HG03575 (cell line): Measurements from ENCODE around the gene C1QTNF1.

Experiments
- ATAC-seq: cut with Tn5 transposase; IDR thresholded peaks from one replicate; pipeline ENCODE4 v1.9.1; 2021; ENCODE audit not compliant: unreplicated experiment, insufficient number of reproducible peaks, low FRiP score; ENCODE audit errors: extremely low read depth

C1QTNF1 gene

DNA sequence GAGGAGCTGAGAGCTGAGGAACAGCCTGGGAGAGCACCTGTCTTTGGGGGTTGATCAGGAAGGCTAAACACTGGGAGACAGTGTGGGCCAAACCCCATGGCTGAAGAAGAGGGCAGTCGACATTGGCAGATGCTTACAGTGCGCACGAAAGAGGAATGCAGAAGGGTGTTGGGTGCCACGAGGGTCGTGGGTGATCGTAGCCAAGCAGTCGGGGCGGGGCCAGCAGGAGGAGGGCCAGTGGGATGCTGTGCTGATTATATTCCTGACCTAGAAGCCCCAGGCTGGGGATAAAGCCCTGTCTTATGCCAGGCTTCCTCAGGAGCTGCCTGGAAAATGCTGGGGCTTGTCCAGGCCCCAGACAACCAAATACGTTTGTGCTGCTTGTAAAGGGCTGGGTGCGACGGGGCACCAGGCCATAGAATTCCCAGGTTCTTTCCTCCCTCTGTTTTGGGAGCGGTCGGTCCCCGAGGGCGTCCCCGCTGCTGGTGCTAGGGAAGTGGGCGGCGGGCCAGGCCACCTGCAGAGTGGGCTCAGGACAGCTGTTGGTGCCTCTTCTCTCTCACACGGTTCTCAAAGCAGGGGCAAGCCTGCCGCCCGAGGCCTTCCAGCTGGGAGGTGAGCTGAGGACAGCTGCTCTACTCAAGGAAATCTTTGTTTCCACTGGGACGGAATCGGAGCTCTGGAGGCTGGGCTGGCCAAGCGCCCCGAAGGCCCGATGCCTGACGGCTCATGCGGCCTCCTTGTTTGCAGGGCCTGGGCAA lies 10.0 kb downstream of the C1QTNF1 start:
- ATAC-seq: no peak

DNA sequence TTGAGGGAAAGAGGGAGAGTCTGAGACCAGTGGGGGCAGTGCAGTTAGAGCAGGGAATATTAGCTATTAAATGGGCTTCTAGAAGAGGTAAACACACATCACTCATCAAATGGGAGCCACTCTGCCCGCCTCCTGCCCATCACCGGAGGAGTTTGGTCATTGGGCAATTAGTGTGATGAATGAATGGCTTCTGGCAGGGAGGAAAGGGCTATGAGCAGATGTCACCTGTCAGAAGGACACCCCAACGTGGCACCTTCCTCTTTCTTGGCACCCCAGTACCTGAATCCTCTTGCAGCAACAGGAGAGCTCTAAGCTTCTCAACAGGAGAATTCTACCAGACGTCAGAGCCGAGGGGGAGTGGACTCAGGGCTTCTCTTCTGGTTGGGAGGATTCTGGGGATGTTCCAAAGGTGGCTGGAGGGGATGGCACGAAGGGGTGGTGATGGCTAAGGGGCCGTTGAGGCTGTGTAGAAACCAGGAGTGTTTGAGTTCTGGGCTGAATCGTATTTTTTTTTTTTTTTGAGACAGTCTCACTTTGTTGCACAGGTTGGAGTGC lies 11.0 kb downstream of the C1QTNF1 start:
- ATAC-seq: no peak

DNA sequence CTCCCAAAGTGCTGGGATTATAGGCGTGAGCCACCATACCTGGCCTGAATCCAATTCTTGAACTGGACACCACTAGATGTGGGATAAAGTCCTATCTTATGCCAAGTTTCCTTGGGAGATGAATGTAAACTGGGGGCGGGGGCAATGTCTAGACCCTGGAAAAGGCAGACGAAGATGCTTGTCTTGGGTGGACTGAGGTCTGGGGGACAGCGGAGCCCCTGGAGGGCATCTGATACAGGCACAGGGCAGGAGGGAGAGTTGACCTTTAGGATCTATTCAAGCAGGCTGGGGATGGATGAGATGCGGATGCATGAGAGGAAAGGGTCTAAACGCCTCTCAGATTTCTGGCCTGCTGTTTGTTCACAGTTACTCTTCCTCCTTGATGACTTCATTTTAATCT lies 11.7 kb downstream of the C1QTNF1 start:
- ATAC-seq: no peak

DNA sequence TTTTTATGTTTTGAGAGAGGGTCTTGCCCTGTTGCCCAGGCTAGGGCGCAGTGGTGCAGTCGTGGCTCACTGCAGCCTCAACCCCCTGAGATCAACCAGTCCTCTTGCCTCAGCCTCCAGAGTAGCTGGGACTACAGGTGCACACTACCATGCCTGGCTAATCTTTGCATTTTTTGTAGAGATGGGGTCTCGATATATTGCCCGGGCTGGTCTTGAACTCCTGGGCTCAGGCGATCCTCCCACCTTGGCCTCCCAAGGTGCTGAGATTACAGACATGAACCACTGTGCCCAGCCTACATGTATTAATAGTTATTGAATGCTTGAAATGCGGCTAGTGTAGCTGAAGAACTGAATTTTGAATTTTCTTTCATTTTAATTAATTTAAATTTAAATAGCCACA lies 12.2 kb downstream of the C1QTNF1 start:
- no peak for ATAC-seq

DNA sequence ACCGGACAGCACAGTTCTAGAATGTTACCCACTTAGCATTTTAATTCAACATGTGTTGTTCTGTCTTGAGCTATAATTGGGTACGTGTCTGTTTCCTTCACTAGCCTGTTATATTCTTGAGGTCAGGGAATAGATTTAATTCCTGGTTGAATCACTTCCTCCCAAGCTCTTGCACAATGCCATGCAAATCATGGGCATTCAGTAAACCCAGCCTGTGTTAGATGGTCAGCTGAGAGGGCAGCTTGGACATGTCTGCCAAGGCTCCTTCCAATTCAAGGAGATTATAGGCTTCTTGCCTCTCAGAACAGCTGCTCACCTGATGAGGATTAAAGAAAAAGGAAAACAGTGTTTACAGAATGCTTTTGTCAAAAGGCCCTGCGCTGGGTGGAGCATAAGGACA lies 12.6 kb downstream of the C1QTNF1 start:
- no peak for ATAC-seq

DNA sequence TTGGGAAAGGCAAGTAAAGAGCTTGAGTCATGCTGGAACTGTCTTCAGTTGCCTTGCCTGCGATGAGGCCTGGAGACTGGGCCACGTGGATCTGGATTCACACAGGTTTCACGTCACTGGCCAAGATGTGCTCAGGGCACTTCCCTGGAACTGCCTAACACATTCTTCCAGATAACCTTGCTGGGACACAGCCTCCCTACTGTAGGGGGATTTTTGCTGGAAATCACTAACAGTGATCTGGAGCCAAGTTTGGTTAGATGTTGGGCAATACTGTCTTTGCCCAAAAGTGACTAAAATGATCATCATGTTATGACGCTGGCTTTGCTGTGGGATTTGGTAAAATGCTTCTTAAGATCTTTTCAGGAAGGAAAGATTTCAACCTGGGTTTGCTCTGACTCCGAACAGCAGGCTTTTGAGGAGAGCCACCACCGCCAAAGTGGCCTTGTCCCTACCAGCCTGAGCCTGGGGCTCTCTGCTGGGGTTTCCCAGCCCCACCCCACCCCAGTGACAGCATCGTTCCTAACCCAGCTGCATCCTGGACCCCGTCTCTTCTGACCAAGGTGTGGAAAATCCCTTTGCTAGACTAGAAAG lies 14.7 kb downstream of the C1QTNF1 start:
- ATAC-seq: no peak

DNA sequence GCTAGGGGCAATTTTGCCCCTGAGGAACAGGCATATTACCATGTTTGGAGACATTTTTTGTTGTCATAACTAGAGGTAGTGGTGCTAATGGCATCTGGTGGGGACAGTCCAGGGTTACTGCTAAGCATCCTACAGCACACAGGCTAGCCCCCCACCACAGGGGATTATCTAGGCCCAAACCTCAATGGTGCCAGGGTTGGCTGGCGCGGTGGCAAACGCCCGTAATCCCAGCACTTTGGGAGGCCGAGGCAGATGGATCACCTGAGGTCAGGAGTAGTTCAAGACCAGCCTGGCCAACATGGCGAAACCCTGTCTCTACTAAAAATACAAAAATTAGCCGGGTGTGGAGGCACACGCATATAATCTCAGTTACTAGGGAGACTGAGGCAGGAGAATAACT lies 15.2 kb downstream of the C1QTNF1 start:
- ATAC-seq: no peak

DNA sequence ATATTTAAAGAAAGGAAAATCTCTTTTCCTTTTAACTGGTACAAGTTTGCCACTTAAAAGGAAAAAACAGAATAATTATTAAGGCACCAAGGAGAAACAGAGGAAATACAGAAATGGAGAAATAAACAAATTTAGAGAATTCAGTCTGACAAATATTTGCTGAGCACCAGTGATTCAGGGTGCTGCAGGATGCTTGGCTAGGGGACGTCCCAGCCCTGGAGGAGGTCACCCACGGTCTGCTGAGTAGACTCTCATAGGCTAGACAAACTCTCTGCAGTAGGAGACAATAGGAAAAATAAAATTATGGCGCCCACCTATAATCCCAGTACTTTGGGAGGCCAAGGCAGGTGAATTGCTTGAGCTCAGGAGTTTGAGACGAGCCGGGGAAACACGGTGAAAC lies 15.9 kb downstream of the C1QTNF1 start:
- ATAC-seq: no peak

DNA sequence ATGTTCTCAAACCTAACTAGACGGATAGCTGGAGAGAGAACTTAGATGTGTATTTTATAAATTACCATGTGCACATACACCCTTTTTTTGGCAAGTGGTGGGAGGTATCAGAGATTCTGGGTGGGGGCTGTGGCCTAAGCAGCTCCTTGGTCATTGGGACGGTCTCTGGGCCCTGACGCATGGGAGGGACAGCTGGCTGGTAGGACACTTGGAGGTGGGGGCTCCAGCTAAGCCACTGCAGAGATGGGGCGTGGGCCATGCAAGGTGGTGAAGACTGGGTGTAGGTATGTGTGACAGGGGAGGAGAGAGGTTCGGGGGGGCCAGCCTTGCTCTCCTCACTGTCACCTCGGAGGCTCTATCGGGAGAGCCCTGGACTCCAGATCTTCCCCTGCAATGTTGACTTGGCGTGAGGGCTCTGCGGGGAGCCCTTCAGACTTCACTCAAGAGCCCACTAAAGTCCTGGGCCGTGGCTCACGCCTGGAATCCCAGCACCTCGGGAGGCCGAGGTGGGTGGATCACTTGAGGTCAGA lies 17.1 kb downstream of the C1QTNF1 start:
- no peak for ATAC-seq

DNA sequence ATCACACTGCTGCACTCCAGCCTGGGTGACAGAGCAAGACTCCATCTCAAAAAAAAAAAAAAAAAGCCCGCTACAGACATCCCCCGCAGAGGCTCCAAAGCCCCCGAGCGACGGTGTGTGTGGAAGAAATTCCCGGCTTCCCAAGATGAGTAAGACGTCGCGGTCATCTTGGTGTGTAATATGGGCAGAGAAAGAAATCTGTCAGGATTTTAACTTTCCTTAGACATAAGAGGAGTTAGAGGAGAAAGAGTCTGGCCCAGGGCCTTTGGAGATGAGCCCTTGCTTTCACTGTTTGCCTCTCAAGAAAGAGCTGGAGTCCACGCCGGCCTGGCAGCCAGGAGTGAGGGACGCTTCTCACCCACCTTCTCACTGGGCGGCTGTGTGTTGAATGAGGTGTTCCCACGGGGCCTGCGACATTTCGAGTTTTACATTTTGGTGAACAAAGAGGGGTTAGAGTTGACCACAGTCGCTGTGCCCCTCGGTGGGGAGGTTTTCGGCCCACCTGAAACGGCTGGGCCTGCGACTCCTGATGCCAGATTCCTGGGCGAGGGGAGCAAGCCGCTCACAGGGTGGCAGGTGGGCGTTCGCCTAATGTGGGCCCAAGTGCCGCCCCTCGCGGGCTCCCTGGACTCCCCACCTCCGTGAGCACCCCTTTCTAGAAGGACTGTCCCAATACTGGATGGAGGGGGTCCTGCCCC lies 17.9 kb downstream of the C1QTNF1 start:
- ATAC-seq: no peak

DNA sequence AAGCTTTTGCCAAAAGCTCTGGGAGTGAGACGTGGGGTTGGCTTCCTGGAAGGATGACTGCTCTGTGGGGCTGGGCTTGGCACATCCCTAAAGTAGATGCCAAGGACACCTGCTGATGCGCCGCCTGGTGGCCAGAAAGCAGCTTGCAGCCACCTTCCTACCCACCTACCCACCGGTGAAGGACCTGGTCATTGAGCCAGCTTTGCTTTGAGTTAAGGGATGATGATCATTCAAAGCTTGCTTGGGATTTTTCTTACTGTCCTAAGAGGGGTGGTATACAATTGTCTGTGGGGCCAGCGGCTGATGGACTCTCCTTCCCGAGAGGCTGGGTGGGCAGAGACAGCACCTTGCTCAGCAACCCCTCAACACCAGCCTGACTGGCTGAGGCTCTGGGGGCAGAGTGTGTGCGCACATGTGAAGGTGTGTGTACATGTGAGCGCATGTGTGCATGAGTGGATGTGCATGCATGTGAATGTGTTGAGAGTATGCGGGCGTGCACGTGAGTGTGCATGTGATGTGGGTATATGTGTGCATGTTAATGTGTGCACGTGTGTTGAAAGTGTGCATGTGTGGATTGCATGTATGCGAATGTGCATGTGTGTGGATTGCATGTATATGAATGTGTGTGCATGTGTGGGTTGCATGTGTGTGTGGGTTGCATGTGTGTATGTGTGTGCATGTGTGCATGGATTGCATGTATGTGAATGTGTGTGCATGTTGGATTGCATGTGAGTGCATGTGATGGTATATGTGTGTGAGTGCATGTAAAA lies 18.6 kb downstream of the C1QTNF1 start:
- ATAC-seq: no peak

DNA sequence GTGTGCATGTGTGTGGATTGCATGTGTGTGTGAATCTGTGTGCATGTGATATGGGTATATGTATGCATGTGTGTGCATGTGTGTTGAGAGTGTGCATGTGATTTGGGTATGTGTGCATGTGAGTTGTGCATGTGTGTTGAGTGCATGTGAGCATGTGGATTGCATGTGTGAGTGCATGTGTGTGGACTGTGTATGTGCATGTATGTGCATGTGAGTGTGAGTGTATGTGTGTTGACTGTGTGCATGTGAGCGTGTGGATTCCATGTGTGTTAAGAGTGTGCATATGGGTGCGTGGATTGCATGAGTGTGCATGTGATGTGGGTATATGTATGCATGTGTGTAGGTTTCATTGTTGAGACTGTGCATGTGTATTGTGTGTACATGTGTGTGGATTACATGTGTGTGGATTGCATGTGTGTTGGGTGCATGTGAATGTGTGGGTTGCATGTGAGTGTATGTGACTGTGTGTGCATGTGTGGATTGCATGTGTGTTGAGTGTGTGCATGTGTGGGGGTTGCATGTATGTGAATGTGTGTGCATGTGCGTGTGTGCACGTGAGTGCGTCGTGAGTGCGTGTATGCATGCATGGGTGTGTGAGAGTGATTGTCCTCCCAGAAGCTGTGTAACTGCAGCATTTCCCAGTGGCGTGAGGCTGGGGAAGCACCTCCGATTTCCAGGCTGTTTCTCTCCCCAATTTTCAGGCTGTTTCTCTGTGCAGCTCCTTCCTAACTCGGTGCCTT lies 19.4 kb downstream of the C1QTNF1 start:
- no peak for ATAC-seq

DNA sequence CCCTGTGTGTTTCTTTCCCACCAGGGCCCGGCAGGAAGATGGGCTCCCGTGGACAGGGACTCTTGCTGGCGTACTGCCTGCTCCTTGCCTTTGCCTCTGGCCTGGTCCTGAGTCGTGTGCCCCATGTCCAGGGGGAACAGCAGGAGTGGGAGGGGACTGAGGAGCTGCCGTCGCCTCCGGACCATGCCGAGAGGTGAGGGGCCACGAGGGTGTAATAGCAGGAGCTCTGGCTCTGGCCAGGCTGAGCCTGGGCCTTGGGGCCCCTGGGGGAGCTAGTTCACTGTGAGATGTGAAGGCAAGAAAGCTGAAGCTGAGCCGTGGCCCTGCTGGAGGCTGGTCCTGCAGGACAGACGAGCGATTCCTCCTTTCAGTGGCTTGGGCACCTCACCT lies 20.0 kb downstream of the C1QTNF1 start:
- no peak for ATAC-seq

DNA sequence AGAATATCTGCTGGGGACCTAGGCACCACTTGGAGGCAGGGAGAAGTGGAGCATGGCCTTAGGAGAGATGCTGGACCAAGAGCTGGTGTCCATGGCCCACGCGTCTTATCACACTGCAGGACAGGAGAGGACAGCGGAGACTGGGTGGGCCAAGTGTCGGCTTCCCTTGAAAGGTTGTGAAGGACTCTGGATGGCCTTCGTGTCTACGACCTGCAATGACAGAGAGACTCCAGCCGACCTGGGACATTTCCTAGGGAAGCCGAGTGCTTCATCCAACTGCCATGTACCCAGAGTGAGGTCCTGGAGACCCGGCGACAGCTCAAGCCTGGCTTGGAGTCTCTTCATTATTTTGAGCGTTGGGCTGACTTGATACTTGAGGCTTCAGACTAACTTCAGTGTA lies 20.5 kb downstream of the C1QTNF1 start:
- no peak for ATAC-seq

DNA sequence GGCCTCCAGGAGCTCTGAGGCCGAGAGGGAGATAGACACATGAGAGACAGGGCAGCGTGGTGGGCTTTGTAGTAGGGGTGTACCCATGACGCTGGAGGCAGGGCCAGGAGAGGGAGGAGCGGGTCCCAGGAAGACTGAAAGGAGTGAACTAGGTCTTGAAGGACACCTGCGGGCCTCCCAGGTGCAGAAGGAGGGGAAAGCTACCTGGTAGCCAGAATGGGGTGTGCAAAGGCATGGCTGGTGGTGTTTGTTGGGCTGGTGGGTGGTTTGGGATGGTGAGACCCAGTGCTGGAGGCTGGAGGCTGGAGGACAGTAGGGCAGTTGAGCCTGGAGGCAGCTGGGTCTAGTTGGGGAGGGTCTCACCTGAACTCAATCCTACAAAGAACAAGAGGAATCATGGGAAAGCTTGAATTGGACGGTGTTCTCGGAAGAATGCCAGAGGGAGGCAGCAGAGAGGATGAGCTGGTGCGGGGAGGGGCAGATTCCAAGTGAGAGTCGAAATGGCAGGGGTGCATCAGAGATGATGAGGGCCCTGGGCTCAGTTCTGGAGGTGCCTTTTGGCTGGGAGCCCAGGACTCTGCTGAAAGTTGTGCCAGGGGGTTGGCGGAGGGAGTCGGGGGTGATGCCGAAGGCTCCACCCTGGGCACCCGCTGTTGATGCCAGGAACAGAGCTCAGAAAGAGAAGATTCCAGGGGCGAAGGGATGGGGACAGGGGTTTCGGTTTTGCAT lies 21.2 kb downstream of the C1QTNF1 start:
- no peak for ATAC-seq

DNA sequence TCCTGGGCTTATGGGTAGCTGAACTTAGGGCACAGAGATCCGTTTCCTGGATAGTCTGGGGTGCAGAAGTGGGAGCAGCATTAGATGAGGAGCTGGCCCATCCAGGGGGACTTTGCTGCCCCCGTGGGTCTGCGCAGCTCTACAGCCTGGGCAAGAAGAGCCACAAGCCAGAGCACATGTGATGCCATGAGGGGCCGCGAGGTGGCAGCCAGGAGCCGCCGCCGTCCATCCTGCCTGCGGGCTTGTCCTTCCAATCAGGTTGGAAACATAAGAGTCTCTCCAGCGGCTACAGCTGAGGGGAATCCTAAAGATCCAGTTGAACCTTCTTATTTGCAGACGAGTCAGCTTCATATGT lies 21.9 kb downstream of the C1QTNF1 start:
- no peak for ATAC-seq

DNA sequence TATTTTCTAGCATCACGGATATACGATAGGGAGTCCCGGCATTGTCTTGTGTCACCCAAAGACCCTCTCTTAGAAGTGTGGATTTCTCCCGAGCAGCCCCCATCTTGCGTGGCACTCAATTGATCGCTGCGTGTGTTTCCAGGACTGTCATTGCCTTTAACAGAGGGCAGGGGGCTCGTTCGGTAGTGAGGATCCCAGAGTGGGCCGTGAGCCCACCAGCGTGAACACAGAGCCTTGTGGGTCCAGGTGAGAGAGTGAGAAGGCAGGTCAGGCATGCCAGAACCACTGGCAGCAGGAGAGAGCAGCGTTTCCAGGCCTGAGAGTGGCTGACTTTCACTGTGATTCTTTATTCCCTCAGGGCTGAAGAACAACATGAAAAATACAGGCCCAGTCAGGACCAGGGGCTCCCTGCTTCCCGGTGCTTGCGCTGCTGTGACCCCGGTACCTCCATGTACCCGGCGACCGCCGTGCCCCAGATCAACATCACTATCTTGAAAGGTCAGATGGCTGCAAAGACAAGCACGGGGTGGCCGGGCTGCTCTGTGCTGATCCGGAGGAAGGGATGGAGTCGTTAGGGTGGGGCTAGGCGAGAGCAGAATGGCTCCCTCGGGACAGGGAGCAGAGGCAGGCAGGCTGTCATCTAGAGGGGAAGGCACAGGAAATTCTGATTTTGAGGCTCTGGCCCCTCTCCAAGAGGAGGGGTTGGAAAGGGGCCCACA lies 22.4 kb downstream of the C1QTNF1 start:
- ATAC-seq: no peak
